LNCaP clone FGC (cell line): Measurements from ENCODE around the gene ADGRG3.

Experiments used
- DNase-seq: peaks from one replicate; pipeline ENCODE4 v3.0.0-alpha.2; 2011; ENCODE audit warnings: low read depth
- H3K4me3 ChIP-seq: 2 replicates; pipeline ENCODE4 v1.5.1; 2011; ENCODE audit warnings: mild to moderate bottlenecking, low read depth, low read length, control low read depth
- CTCF ChIP-seq: IDR thresholded peaks from 2 replicates; pipeline ENCODE4 v1.5.1; 2012; ENCODE audit warnings: mild to moderate bottlenecking; ENCODE audit not compliant: control insufficient read depth, insufficient read depth; ENCODE audit errors: extremely low read depth

ADGRG3 gene

GRCh38 chr16:57695680-57696069 is 27.6 kb downstream of the ADGRG3 start:
- no peak for DNase-seq
- TF ChIP-seq CTCF: no peak
- H3K4me3 ChIP-seq: no peak overlapping the region

- no peak overlapping the region for H3K4me3 ChIP-seq
- no peak for TF ChIP-seq CTCF
These were observed 28.1 kb downstream of the ADGRG3 start for GRCh38 chr16:57696240-57696639.

GRCh38 chr16:57697896-57698537 is 29.9 kb downstream of the ADGRG3 start:
- TF ChIP-seq CTCF: no peak
- no peak for DNase-seq
- no peak overlapping the region for H3K4me3 ChIP-seq

More at GRCh38 chr16:57696240-57696639, 28.1 kb downstream of the ADGRG3 start:
- no peak for DNase-seq

GRCh38 chr16:57698812-57699405 is 30.8 kb downstream of the ADGRG3 start:
- DNase-seq: no peak
- TF ChIP-seq CTCF: no peak
- no peak overlapping the region for H3K4me3 ChIP-seq

GRCh38 chr16:57699481-57699880 is 31.4 kb downstream of the ADGRG3 start:
- no peak for DNase-seq
- TF ChIP-seq CTCF: no peak

GRCh38 chr16:57699899-57700298 is 31.8 kb downstream of the ADGRG3 start:
- no peak for DNase-seq
- H3K4me3 ChIP-seq: no peak overlapping the region
- no peak for TF ChIP-seq CTCF

More at GRCh38 chr16:57699481-57699880, 31.4 kb downstream of the ADGRG3 start:
- H3K4me3 ChIP-seq: no peak overlapping the region

- no peak for DNase-seq
- TF ChIP-seq CTCF: no peak
- no peak overlapping the region for H3K4me3 ChIP-seq
These were observed 32.9 kb downstream of the ADGRG3 start for GRCh38 chr16:57700781-57701551.
